Type B pancreatic cell (in vitro differentiated cells): ENCODE measurements around the gene CDK6. TPM values are rescaled to one million over a fixed set of nuclear protein-coding genes. Genes with fewer than 3 reads are reported as not detected.

Source experiments
- DNase-seq: peaks from one replicate; pipeline ENCODE4 v3.0.0; 2021; ENCODE audit warnings: mixed read lengths; ENCODE audit not compliant: unreplicated experiment; ENCODE audit errors: extremely low spot score
- H3K27ac Mint-ChIP-seq: 2 replicates; pipeline ENCODE4 v1.8.0; 2021; ENCODE audit warnings: mild to moderate bottlenecking, mixed read lengths
- H3K27me3 Mint-ChIP-seq: 2 replicates; pipeline ENCODE4 v1.8.0; 2021; ENCODE audit warnings: mixed read lengths
- H3K36me3 Mint-ChIP-seq: 2 replicates; pipeline ENCODE4 v1.8.0; 2021; ENCODE audit warnings: mixed read lengths
- H3K4me1 Mint-ChIP-seq: one replicate; pipeline ENCODE4 v1.8.0; 2021; ENCODE audit warnings: mixed read lengths; ENCODE audit not compliant: unreplicated experiment
- H3K4me3 Mint-ChIP-seq: 2 replicates; pipeline ENCODE4 v1.8.0; 2021; ENCODE audit warnings: mild to moderate bottlenecking, mixed read lengths
- H3K9me3 Mint-ChIP-seq: 2 replicates; pipeline ENCODE4 v1.8.0; 2021; ENCODE audit warnings: mixed read lengths
- CTCF ChIP-seq: fragments of 200-600 bp; sonication (generic); conservative IDR thresholded peaks from 2 replicates; pipeline ENCODE4 v1.5.0; 2021; ENCODE audit warnings: antibody characterized with exemption, mild to moderate bottlenecking
- total RNA-seq: library from RNA; stranded (reverse); gene quantifications from 2 replicates; pipeline ENCODE4 v1.2.1, GENCODE V29; 2021; ENCODE audit warnings: low replicate concordance

Gene CDK6
- total RNA-seq, 1 donor from 2014 or later, result 68.5 TPM

- Mint-ChIP-seq H3K27ac (peak overlapping the region; percentile 48), H3K9me3 (no peaks in the 10 kb centered on the region), H3K36me3 (no peaks in the 10 kb centered on the region), H3K4me1 (peaks cover 27% of the 10 kb centered on the region), H3K27me3 (no peaks in the 10 kb centered on the region), H3K4me3 (no peak overlapping the region)
- TF ChIP-seq CTCF, result no peak
- DNase-seq, result no peak
These were observed 201.4 kb downstream of the CDK6 start for GRCh38 chr7:92634924-92635519.

GRCh38 chr7:92634205-92634604 is 202.2 kb downstream of the CDK6 start:
- no peaks in the 10 kb centered on the region for H3K36me3 Mint-ChIP-seq
- H3K4me3 Mint-ChIP-seq, result no peak overlapping the region
- TF ChIP-seq CTCF, result no peak
- no peak overlapping the region for H3K27ac Mint-ChIP-seq
- no peaks in the 10 kb centered on the region for H3K9me3 Mint-ChIP-seq
- no peaks in the 10 kb centered on the region for H3K27me3 Mint-ChIP-seq
- DNase-seq, result no peak
- peaks cover 27% of the 10 kb centered on the region for H3K4me1 Mint-ChIP-seq

- Mint-ChIP-seq H3K4me1 (peaks cover 27% of the 10 kb centered on the region), H3K4me3 (peak overlapping the region; percentile 13), H3K27ac (peak overlapping the region; percentile 55), H3K9me3 (no peaks in the 10 kb centered on the region), H3K36me3 (peaks cover 8% of the 10 kb centered on the region), H3K27me3 (no peaks in the 10 kb centered on the region)
- no peak for TF ChIP-seq CTCF
- DNase-seq, result no peak
These were observed 203.0 kb downstream of the CDK6 start for GRCh38 chr7:92633211-92633906.

GRCh38 chr7:92632791-92633190 is 203.6 kb downstream of the CDK6 start:
- Mint-ChIP-seq H3K9me3 (no peaks in the 10 kb centered on the region), H3K36me3 (peaks cover 12% of the 10 kb centered on the region), H3K4me1 (peaks cover 27% of the 10 kb centered on the region), H3K4me3 (no peak overlapping the region), H3K27me3 (no peaks in the 10 kb centered on the region), H3K27ac (peak overlapping the region; percentile 55)
- TF ChIP-seq CTCF, result no peak
- no peak for DNase-seq

GRCh38 chr7:92631850-92632487 is 204.4 kb downstream of the CDK6 start:
- DNase-seq, result no peak
- no peak for TF ChIP-seq CTCF
- H3K4me3 Mint-ChIP-seq, result no peak overlapping the region
- H3K27me3 Mint-ChIP-seq, result no peaks in the 10 kb centered on the region
- H3K36me3 Mint-ChIP-seq, result peaks cover 16% of the 10 kb centered on the region
- H3K27ac Mint-ChIP-seq, result no peak overlapping the region
- H3K4me1 Mint-ChIP-seq, result peaks cover 27% of the 10 kb centered on the region
- no peaks in the 10 kb centered on the region for H3K9me3 Mint-ChIP-seq
